Gastrocnemius medialis (tissue), 4 donors: ENCODE data around the gene LPIN1.

Experiments used
- POLR2A ChIP-seq, 2 donors: fragments of 450-650 bp; IDR thresholded peaks; one replicate each; pipeline ENCODE4 v1.6.1; 2017; ENCODE audit warnings: antibody characterized with exemption in 2 of 2, mild to moderate bottlenecking in 2 of 2, moderate library complexity in 2 of 2
- TF ChIP-seq, protein P1 (sequence below), 5 experiments: fragments of 450-650 bp in 3 of 5; fragments of 200-600 bp in 2 of 5; sonication (generic) in 2 of 5; IDR thresholded peaks in 4 of 5; conservative IDR thresholded peaks in 1 of 5; 1 replicate in 4 of 5; 2 replicates in 1 of 5; pipeline ENCODE4 v1.5.1; 2016 to 2019; ENCODE audit warnings: antibody characterized with exemption in 5 of 5, mild to moderate bottlenecking in 3 of 5, moderate library complexity in 3 of 5

DNA sequence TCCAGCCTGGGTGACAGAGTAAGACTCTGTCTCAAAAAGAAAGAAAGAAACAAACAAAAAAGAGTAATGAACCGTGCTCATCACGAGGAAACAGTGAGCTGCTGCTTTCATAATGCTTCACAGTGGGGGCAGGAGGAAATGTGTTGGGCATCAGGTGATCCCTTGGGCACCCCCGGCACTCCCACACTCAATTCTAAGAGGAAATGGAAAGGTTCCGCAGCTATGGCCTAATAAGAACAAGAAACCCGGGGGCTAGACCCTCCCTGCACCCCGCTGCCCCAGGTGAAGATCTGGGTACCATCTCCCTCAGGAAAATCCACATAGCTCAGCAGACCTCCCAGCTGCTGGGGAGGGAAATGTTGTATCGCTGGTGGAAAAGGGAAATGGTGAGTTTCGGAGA, 118.9 kb downstream of the LPIN1 start:
- TF ChIP-seq, protein P1, sequence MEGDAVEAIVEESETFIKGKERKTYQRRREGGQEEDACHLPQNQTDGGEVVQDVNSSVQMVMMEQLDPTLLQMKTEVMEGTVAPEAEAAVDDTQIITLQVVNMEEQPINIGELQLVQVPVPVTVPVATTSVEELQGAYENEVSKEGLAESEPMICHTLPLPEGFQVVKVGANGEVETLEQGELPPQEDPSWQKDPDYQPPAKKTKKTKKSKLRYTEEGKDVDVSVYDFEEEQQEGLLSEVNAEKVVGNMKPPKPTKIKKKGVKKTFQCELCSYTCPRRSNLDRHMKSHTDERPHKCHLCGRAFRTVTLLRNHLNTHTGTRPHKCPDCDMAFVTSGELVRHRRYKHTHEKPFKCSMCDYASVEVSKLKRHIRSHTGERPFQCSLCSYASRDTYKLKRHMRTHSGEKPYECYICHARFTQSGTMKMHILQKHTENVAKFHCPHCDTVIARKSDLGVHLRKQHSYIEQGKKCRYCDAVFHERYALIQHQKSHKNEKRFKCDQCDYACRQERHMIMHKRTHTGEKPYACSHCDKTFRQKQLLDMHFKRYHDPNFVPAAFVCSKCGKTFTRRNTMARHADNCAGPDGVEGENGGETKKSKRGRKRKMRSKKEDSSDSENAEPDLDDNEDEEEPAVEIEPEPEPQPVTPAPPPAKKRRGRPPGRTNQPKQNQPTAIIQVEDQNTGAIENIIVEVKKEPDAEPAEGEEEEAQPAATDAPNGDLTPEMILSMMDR (IDR thresholded peaks at IDR 0.05 in 4 of 5, conservative IDR thresholded peaks at IDR 0.05 in 1 of 5) = no peak
- no peak for TF ChIP-seq POLR2A (IDR thresholded peaks at IDR 0.05)
